Measurements from ENCODE around the gene SERTAD3. TPM values are rescaled to one million over a fixed set of nuclear protein-coding genes. Genes with fewer than 3 reads are reported as not detected.

The SERTAD3 gene
- total RNA-seq, 1 donor from 2014 or later, result 31.4 TPM

- peaks cover 3% of the 10 kb centered on the region for H3K36me3 Mint-ChIP-seq (ENCODE audit: unreplicated experiment)
- no peak for DNase-seq (ENCODE audit: extremely low spot score, unreplicated experiment)
- TF ChIP-seq CTCF (IDR thresholded peaks at IDR 0.05), result no peak
- peak overlapping the region; percentile 23 for H3K27ac Mint-ChIP-seq (ENCODE audit: unreplicated experiment)
- H3K4me1 Mint-ChIP-seq (ENCODE audit: unreplicated experiment), result peaks cover 42% of the 10 kb centered on the region
- H3K9me3 Mint-ChIP-seq (ENCODE audit: unreplicated experiment), result no peaks in the 10 kb centered on the region
- peak overlapping the region; percentile 11 for H3K4me3 Mint-ChIP-seq (ENCODE audit: unreplicated experiment)
- H3K27me3 Mint-ChIP-seq (ENCODE audit: unreplicated experiment), result no peaks in the 10 kb centered on the region
Observed at GRCh38 chr19:40419066-40419612, 25.0 kb downstream of the SERTAD3 start.

GRCh38 chr19:40418040-40418439 is 26.1 kb downstream of the SERTAD3 start:
- no peak for DNase-seq (ENCODE audit: extremely low spot score, unreplicated experiment)
- no peaks in the 10 kb centered on the region for H3K9me3 Mint-ChIP-seq (ENCODE audit: unreplicated experiment)
- TF ChIP-seq CTCF (IDR thresholded peaks at IDR 0.05), result no peak
- peak overlapping the region; percentile 78 for H3K27ac Mint-ChIP-seq (ENCODE audit: unreplicated experiment)
- H3K4me3 Mint-ChIP-seq (ENCODE audit: unreplicated experiment), result no peak overlapping the region
- H3K27me3 Mint-ChIP-seq (ENCODE audit: unreplicated experiment), result no peaks in the 10 kb centered on the region
- H3K36me3 Mint-ChIP-seq (ENCODE audit: unreplicated experiment), result peaks cover 3% of the 10 kb centered on the region
- H3K4me1 Mint-ChIP-seq (ENCODE audit: unreplicated experiment), result peaks cover 45% of the 10 kb centered on the region

- no peak for DNase-seq (ENCODE audit: extremely low spot score, unreplicated experiment)
- H3K4me3 Mint-ChIP-seq (ENCODE audit: unreplicated experiment), result no peak overlapping the region
- peaks cover 45% of the 10 kb centered on the region for H3K4me1 Mint-ChIP-seq (ENCODE audit: unreplicated experiment)
- TF ChIP-seq CTCF (IDR thresholded peaks at IDR 0.05), result no peak
- peaks cover 3% of the 10 kb centered on the region for H3K36me3 Mint-ChIP-seq (ENCODE audit: unreplicated experiment)
- no peaks in the 10 kb centered on the region for H3K9me3 Mint-ChIP-seq (ENCODE audit: unreplicated experiment)
- peak overlapping the region; percentile 78 for H3K27ac Mint-ChIP-seq (ENCODE audit: unreplicated experiment)
- no peaks in the 10 kb centered on the region for H3K27me3 Mint-ChIP-seq (ENCODE audit: unreplicated experiment)
Observed at GRCh38 chr19:40417643-40417981, 26.5 kb downstream of the SERTAD3 start.

- no peak for TF ChIP-seq CTCF (IDR thresholded peaks at IDR 0.05)
- H3K27ac Mint-ChIP-seq (ENCODE audit: unreplicated experiment), result peak overlapping the region; percentile 78
- H3K36me3 Mint-ChIP-seq (ENCODE audit: unreplicated experiment), result peaks cover under 1% of the 10 kb centered on the region
- H3K9me3 Mint-ChIP-seq (ENCODE audit: unreplicated experiment), result no peaks in the 10 kb centered on the region
- H3K4me1 Mint-ChIP-seq (ENCODE audit: unreplicated experiment), result peaks cover 41% of the 10 kb centered on the region
- H3K27me3 Mint-ChIP-seq (ENCODE audit: unreplicated experiment), result no peaks in the 10 kb centered on the region
- no peak overlapping the region for H3K4me3 Mint-ChIP-seq (ENCODE audit: unreplicated experiment)
- no peak for DNase-seq (ENCODE audit: extremely low spot score, unreplicated experiment)
Observed at GRCh38 chr19:40416918-40417642, 27.1 kb downstream of the SERTAD3 start.

- Mint-ChIP-seq H3K27me3 (ENCODE audit: unreplicated experiment) (no peaks in the 10 kb centered on the region), H3K36me3 (ENCODE audit: unreplicated experiment) (no peaks in the 10 kb centered on the region), H3K9me3 (ENCODE audit: unreplicated experiment) (no peaks in the 10 kb centered on the region), H3K4me3 (ENCODE audit: unreplicated experiment) (no peak overlapping the region), H3K4me1 (ENCODE audit: unreplicated experiment) (peaks cover 41% of the 10 kb centered on the region), H3K27ac (ENCODE audit: unreplicated experiment) (no peak overlapping the region)
- no peak for DNase-seq (ENCODE audit: extremely low spot score, unreplicated experiment)
- no peak for TF ChIP-seq CTCF (IDR thresholded peaks at IDR 0.05)
Observed at GRCh38 chr19:40415768-40416167, 28.4 kb downstream of the SERTAD3 start.
